Suppressor macrophage treated with lipopolysaccharide for 1 hour (primary cell): Measurements from ENCODE around the gene AGRN.
"Not testable (repeated sequence)": the region's sequence is repeated elsewhere in the genome, so short reads cannot be mapped to it uniquely, and the experiment has no call there.

Experiments used
- DNase-seq, 3 donors: peaks; one replicate each; pipeline ENCODE4 v3.0.0-alpha.2; 2020 to 2022

The AGRN gene

GRCh38 chr1:1067860-1068516, 48.1 kb downstream of the AGRN start:
- DNase-seq: no peak

- peak in 2 of 3 donors; percentile 22 to 41 for DNase-seq
Measured at GRCh38 chr1:1068517-1069055, 48.7 kb downstream of the AGRN start.

- DNase-seq: peak; percentile 62 to 86 (median 76)
Measured at GRCh38 chr1:1069056-1069710, 49.3 kb downstream of the AGRN start.

- peak; percentile 72 to 78 (median 73) for DNase-seq
Measured at GRCh38 chr1:1069711-1070676, 50.1 kb downstream of the AGRN start.

GRCh38 chr1:1071486-1072298, 51.8 kb downstream of the AGRN start:
- no peak for DNase-seq

GRCh38 chr1:1072299-1072848, 52.5 kb downstream of the AGRN start:
- DNase-seq: no peak

GRCh38 chr1:1072849-1073742, 53.2 kb downstream of the AGRN start:
- DNase-seq: no peak

GRCh38 chr1:1073743-1074587, 54.0 kb downstream of the AGRN start, which contains the start of gene RNF223:
RNF223 (minus strand) TSS chr1:1074306; CDS start chr1:1072566, 1,740 bp downstream.
- DNase-seq: no peak

GRCh38 chr1:1074631-1075147, 54.8 kb downstream of the AGRN start:
- DNase-seq: no peak

- no peak for DNase-seq
Measured at GRCh38 chr1:1075148-1075935, 55.4 kb downstream of the AGRN start.

- not testable (repeated sequence) for DNase-seq
Measured at GRCh38 chr1:1077396-1077795, 57.5 kb downstream of the AGRN start.

- peak; percentile 47 to 60 (median 48) for DNase-seq
Measured at GRCh38 chr1:1079408-1080121, 59.6 kb downstream of the AGRN start.

- peak in 1 of 3 donors; percentile 39 for DNase-seq
Measured at GRCh38 chr1:1080122-1080757, 60.3 kb downstream of the AGRN start.

GRCh38 chr1:1080951-1081310, 61.0 kb downstream of the AGRN start:
- DNase-seq: no peak

- no peak for DNase-seq
Measured at GRCh38 chr1:1081311-1082238, 61.7 kb downstream of the AGRN start.

- no peak for DNase-seq
Measured at GRCh38 chr1:1082239-1082775, 62.4 kb downstream of the AGRN start.
